HG03354 (cell line): ENCODE data around the gene ATXN7L3.

Experiments used
- ATAC-seq: cut with Tn5 transposase; IDR thresholded peaks from one replicate; pipeline ENCODE4 v1.9.1; 2021; ENCODE audit warnings: mild to moderate bottlenecking; ENCODE audit not compliant: unreplicated experiment, poor library complexity, severe bottlenecking

Gene ATXN7L3

DNA sequence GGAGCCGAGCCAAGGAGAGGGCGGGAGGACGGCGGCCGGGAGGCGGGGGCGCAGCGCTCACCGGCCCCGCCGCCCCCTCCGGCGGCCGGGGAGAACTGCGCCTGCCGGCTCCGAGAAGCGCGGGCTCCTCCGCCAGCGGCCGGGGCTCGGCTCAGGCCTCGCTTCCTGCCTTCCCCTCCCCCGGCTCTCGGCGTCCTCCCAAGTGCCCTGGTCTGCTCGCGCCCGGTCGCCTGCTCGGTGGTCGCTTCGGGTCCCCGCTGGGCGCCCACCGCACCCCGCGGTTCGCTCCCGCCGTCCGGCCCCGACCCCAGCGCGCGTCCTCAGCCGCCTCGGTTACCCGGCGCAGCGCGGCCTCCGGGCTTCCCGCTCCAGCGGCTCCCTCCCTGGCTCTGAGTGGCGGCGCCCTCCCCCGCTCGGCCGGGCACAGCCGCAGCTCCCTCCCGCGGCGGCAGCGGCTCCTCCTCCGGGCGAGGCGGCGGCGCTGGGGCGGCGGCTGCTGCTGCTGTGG lies 19.5 kb upstream of the ATXN7L3 start:
- peak; percentile 47 for ATAC-seq

- peak; percentile 36 for ATAC-seq
Measured at GRCh38 chr17:44218344-44219107, 18.8 kb upstream of the ATXN7L3 start.

DNA sequence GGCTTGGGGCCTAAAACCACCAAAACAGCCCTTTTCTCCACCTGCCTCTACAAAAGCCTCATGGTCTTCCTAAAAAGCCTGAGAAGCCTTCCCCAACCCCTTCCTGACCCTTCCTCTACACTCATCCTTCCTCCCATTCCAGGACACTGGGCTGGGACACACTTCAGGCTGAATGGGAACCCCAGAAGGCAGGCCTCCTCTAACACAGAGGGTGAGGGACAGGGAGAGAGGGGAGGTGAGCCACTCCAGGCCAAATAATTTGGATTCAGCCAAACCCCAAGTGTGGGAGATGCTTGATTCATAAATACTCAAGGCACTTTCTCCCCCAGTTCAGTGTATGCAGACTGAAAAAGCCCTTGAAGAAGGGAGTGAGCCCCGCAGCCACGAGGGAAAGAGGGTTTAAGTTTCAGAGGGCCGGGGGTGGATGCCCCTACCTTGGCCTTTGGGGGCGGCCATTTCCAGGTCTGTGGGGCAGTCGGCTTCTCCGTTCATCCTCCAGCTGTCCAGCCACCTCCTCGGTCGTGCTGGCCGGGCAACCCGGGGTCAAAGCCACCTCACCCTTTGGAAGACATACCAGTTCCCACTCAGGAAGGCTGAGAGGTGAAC lies 18.2 kb upstream of the ATXN7L3 start:
- ATAC-seq = no peak

GRCh38 chr17:44216694-44217093 lies 17.0 kb upstream of the ATXN7L3 start:
- ATAC-seq = no peak

DNA sequence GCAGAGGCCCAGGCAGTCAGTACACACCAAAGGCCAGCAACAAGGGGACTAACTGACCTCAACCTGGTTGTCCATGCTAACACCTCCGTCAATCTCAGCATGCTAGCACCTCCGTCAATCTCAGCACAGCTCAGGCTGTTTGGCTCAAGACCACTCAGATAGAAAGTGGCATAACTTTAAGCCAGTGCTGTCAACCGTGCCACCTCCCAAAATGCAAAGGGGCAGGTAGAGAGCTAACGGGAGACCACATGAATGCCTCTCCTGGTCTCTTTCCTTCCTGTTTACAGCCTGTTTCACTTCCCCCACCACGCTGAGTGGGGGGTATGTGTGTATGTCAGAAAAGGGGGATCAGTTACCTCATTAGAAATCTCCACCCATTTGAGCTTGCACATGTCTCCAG lies 16.5 kb upstream of the ATXN7L3 start:
- ATAC-seq = no peak

GRCh38 chr17:44214896-44215295 lies 15.2 kb upstream of the ATXN7L3 start:
- ATAC-seq = no peak

- no peak for ATAC-seq
Measured at GRCh38 chr17:44214230-44214494, 14.5 kb upstream of the ATXN7L3 start.

- no peak for ATAC-seq
Measured at GRCh38 chr17:44213403-44214229, 13.9 kb upstream of the ATXN7L3 start.

DNA sequence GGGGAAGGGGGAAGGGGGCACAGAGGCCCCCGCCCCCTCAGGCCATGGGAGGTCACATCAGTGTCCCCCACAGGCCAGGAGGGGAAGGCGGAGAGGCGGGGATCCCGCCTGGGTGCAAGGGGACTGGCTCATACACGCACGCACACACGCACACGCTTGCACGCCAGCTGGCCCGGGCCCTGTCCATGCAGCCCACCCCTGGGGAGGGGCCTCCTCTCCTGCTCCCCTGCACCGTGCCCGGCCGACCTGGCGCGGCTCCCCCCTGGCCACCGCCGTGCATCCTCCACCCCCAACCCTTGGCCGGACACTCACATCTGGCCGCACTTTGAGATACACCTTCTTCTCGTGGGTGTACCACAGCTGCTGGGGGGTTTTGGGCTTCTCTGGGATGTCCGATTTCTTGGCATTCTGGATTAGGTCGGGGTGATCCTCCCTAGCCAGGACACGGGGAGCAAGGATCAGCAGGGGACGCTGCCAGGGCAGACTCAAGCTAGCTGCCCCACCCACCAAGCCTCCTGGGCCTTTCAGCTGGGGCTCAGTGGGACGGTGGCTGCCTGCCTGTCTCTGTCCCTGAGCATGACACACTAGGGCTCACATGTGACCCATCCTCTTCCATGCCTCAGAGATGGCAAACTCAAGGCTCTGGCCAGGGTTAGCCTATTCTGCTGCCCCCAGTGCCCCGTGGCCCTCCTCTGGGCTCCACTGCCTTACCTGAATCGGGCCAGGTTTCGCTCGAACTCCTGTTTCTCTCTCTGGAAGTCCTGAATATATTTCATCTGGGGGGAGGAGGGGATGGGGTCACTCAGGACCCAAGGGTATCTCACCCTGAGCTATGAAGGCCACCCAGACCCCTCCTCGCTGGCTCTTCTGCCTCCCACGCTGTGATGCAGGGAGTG lies 13.1 kb upstream of the ATXN7L3 start:
- no peak for ATAC-seq

GRCh38 chr17:44211281-44212265 lies 11.9 kb upstream of the ATXN7L3 start:
- ATAC-seq = no peak

- peak; percentile 80 for ATAC-seq
Measured at GRCh38 chr17:44210342-44211192, 10.9 kb upstream of the ATXN7L3 start.

DNA sequence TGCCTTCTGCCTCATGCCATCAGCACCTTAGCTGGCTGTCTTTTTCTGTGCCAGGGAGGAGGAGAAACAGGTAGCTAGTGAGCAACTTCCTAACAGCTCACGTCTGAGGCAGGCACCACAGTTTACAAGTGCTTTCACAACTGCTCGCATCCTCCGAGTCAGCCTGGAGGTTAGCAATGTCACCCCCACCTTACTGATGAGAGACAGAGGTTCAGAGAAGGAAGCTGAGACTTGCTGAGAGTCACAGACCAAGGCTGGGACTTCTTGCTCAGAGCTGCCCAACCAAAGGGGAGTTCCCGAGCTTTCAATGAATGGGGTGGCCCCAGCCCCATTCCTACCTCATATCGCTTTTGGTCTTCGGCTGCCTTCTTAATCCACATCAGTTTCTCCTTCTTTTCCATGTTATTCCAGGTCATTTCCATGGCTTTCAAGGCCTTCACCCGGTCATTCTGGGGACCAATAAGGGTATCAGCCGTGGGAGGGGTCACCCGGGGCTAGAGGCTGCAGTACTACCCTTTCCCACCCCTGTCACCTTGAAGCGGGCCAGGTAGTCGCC lies 10.2 kb upstream of the ATXN7L3 start:
- no peak for ATAC-seq

- no peak for ATAC-seq
Measured at GRCh38 chr17:44207743-44208142, 8.1 kb upstream of the ATXN7L3 start.

DNA sequence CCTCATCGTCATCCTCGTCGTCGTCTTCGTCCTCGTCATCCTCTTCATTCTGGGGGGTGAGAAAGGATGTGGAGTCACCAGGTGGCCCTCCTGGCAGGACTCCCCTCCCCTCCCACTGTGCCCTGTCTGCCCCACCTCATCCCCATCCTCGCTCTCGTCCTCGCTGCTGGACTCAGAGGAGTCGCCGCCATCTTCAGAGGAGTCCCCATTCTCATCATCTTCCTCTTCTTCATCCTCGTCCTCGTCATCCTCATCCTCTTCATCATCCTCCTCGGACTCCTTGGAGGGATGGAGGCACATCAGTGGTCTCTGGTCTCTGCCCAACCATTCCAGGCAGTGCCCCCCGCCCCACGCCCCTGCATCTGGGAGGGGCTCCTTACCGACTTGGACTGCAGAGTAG lies 7.6 kb upstream of the ATXN7L3 start:
- no peak for ATAC-seq

- ATAC-seq = no peak
Measured at GRCh38 chr17:44206825-44207155, 7.1 kb upstream of the ATXN7L3 start.

DNA sequence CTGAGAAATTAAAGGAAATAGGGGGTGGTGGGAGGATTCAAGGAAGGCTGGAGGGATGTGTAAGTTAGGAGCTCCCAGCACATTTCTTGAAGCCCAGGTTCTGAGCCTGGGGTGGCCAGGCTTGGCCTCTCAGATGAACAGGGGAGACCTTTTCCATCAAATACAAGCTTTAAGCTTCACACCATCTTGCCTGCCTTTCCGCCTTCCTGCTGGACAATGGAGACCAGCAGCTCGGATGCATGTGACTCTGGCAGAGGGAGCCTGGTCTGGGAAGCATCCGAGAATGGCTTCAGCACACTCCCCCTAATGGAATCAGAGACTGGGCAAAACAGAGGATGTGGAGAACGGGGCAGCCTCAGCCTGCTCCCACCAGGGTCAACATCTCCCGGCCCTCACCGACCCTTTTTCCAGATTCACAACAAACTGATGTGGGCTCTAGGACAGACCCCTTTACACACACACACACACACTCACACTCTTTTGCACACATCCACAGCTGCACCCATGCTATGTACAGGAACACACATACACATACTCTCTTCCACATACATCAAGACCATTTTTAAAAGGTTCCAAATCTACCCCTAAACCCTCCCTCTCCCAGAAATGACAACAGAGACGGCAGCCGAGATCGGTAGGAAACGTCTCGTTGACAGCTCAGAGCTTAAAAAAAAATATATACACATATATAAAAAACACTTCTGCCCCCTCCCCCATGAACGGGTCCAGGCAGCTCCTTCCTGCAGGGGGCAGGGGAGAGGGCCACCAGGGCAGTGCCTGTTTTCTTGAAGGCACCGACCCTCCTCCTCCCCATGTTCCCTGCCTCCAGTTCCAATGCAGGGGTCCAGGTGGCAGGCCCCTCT lies 6.5 kb upstream of the ATXN7L3 start:
- no peak for ATAC-seq

GRCh38 chr17:44204441-44204882 lies 4.8 kb upstream of the ATXN7L3 start:
- no peak for ATAC-seq
